ENCODE results near the gene PIM3.
A peak's percentile ranks its signal among the peaks of the same experiment; 100 is the strongest.

PIM3 gene

DNA sequence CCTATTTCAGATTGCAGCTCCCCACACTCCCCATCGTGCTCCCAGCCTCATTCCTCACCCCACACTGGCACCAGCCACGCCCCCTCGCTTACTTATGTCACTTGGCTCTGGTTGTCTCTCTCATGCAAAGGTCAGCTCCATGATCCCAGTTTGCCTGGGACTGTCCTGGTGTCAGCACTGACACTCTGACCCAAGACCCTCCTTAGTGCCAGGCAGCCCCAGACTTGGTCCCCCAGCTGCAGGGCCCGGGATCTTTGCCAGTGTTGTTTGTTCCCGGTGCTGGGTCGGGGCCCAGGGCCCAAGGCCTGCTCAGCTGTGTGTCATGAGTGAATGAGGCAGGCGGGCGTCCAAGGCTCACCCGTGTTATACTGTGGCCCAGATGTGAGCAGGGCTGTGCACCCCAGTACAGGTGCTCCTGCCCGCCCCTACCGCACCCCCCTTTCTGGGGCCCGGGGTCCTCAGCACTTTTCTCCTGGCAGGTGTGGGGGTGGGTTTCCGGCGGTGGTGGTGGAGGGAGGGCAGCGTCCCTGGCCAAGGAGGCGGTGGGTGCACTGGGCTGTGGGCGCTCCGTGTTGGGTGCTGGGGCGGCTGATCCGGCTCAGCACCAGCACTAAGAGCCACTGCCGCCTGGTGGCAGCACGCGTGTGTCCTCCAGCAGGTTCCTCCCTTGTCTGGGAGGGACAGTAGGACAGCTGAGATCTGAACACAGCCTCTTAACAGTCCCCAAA lies 32.5 kb downstream of the PIM3 start:
- DNase-seq: peak; percentile 79

GRCh38 chr22:49993649-49994360 lies 33.2 kb downstream of the PIM3 start:
- no peak for DNase-seq

DNA sequence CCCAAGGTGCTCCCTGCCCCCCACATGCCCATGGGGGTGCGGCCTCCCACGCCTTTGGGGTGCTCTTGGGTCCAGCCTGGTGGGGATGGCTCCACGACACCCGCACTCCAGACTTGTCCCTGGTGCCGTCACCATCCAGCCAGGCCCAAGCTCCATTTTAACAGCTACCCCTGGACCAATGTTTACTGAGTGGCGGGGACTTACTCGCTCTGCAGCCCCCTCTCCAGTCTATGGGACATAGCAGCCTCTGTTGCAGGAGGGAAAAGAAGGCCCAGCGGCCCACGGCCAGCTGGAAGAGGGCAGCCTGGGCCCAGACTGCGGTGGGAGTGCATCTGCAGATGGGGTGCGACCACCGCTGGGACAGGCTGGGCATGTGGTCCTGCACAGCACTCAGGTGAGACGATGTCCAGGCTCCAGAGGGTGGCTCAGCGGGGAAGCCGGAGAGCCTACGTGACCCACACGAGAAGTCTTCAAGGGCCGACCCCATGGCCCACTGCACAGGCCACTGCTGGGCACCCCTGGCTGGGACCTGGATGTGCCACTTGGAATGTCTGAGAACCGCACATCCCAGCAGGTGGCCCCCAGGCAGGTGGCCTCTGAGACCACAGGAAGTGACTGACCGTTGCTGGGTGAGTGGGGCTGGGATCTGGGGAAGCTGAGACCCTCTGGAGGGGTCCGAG lies 33.9 kb downstream of the PIM3 start:
- no peak for DNase-seq

DNA sequence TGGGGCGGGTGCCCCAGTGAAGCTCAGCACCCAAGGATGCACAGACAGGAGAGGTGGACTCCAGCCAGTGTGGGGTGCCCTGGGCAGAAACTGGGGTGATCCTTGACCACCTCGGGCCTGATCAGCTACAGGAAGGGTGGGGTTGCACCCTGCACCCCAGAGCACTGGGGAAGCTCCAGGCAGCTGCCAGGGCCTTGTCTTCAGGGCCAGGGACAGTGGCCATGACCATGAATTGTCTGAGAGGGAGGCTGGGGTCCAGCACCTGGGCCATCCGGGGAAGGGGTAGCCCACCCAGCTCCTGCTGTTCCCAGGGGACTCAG lies 34.4 kb downstream of the PIM3 start:
- no peak for DNase-seq

DNA sequence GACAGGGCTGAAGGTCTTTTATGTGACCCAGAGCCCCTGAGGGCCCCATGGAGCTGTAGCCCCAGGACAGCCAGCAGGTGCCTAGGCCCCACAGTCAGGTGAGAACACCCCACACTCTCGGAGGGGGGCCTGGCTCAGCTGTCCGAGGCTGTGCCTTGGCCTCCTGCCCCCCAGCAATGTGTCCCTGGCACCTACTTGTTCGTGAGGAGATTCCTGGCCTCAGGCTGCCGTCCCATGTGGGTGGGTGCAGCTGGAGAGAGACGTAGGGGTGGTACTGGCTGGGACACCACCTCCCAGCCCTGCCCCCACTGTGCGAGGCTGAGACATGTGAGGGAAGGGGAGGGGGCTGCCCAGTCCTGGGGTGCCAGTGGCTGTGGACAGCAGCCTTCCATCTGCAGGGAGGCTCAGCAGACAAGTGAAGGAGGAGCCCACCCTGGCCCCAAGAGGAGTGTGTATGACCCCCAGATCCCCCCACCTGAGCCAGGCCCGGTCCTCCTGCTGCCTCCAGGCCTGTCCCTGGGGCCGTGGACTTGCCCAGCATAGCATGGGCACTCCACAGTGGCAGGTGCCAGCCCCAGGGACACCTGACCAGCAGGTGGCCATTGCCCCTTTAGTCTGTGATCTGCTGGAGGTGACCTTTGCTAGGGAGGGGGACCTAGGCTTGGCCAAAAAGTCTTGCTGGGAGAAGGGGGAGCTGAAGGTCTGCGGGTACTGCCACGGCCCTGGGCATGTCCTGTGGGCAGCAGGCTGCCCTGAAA lies 35.0 kb downstream of the PIM3 start:
- DNase-seq: no peak

DNA sequence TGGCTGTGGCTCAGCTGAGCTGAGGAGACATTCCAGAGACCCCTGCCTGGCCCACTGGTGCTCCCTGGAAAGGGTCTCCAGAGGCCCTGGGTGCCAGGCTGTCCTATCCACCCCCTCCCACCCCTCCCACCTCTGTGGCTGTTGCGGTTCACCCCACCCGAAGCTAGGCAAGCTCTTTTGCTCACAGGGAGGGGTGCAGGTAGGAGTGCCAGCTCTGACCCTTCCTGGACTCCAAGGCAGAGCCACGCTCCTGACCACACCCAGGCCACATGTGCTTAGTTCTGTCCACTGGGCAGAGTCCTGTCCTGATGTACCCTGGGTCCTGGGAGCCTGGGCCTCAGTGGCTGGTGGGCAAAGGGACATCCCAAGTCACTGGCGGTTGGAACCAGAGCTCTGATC lies 35.5 kb downstream of the PIM3 start:
- no peak for DNase-seq

- DNase-seq: no peak
Measured at GRCh38 chr22:49996518-49997250, 36.1 kb downstream of the PIM3 start.

DNA sequence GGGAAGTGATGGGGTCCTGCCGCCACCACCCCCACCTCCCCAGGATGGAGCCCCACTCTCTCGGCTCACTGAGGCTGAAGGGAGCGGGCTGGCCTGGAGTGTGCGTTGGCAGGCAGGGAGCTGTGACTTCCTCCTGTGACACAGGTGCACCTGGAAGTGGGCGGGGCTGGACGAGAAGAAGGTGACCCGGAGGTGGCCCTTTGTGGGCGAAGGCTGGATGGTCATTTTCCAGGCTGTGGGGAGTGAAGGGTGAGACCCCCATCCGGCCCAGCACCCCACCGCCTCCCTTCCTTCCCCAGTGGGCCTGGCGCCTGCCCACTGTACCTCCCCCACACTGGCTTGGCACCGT lies 36.7 kb downstream of the PIM3 start:
- DNase-seq: no peak

DNA sequence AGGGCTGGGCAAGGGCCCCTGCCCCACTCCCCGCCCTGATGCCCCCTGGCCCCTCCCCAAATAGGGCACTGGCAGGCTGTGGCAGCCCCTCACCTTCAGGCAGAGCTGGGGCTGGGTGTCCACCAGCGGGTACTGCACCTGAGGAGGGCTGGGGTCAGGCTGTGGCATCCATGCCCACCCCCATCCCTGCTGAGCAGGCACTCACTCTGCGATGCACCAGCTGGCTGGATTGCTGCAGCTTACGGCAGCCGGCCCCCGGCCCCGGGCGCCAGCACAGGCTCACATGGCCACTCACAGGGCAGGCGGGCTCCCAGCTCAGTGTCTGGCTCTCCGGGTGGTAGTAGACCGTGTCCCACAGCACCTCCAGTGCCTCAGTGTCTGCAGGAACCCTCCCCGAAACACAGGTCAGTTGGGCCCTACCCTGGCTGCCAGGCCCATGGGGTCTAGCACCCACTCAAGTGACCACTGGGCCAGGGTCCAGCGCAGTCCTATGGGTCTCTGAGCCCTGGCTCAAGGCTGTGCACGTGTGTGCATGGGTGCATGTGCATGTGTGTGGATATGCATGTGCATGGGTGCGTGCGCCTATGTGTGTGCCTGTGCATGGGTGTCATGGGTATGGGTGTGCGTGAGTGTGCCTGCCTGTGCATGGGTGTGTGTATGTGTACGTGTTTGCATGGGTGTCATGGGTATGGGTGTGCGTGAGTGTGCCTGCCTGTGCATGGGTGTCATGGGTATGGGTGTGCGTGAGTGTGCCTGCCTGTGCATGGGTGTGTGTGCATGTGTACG lies 37.6 kb downstream of the PIM3 start:
- DNase-seq: no peak

DNA sequence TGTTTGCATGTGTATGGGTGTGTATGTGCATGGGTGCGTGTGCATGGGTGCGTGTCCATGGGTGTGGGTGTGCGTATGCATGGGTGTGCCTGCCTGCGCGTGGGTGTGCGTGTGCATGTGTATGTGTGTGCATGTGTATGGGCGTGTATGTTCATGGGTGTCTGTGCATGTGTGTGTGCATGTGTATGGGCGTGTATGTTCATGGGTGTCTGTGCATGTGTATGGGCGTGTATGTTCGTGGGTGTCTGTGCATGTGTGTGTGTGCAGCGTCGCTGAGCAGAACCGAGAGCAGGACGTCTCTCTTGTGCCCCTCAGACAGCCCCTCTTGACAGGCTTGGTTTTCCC lies 38.1 kb downstream of the PIM3 start:
- DNase-seq: no peak

DNA sequence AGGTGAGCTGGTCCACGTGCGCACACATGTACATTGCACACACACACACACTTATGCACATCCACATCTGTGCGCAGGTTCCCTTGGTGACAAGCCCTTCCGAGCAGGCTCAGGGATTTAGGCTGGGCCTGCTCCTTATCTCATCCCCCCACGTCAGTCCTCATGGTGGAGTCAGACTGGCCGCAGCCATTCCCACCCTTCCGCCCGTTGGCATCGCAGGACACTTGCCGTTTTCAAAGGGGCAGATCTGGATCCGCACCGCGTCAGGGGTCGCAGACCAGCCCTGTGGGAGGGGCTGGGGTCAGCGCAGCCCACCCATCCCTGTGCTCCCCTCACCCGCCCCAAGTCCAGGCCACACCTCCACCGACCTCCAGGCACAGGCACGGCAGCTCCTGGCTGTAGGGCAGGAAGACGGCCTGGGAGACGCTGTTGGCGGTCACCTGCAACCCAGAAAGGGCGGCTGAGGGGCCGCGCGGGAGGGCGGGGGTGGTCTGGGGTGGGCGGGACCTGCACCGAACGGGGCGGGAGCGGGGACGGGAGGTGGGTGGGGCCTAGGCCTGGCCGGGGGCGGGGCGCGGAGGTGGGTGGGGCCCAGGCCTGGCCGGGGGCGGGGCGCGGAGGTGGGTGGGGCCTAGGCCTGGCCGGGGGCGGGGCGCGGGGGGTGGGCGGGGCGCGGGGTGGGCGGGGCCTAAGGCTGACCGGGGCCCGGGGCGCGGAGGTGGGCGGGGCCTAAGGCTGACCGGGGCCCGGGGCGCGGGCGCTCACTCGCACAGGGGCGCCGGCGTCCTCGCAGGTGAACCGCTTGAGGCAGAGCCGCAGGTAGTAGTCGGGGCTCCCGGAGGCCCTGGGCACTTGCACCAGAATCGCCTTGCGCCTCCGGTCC lies 38.7 kb downstream of the PIM3 start:
- peak; percentile 21 for DNase-seq

DNA sequence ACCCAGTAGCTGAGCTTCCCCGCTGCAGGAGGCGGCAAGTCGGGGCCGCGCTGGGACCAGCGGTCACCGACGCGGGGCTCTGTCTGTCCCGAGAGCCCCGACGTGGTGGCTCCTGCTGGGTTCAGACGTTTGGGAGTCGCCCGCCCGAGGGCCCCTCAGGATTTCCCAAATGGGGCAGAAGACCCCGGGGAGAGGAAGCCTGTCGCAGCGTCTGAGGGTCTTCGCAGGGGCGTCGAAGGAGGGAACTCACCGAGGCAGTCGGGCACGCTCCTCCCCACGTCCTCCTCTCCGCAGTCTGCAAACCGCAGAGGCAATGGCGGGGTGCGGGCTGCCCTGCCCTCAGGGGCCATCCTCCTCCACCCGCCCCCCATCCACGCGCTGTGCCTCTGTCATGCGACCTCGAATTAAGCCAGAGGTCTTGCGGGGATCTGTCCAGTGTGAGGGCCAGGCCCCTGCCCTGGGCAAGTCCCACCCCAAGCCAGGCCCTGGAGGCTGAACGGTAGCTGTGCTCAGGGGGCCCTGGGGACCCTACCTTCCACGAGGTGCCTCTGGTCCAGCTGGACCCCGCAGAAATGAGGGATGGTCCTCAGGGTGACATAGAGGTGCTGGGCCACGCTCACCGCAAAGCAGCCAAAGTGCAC lies 39.5 kb downstream of the PIM3 start:
- DNase-seq: no peak

GRCh38 chr22:50000587-50001387 lies 40.2 kb downstream of the PIM3 start:
- DNase-seq: no peak

GRCh38 chr22:50001388-50002231 lies 41.0 kb downstream of the PIM3 start:
- DNase-seq: no peak

DNA sequence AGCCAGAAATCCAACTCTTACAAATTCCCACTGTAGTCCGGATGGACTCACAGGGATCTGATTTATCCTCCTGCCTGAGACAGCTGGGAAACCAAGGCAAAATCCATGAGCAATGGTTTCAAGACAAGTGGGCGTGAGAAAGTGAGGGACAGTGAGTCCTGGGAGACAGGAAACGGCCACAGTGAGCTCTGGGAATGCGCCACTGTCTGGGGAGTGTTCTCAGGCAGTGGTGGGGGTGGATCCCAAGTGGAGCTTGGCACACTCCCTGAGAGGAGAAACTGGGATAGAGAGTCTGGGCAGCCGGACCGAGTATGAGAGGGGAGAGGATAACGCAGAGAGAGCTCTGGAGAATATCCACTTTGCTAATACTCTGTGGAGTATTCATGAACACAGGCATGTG lies 42.2 kb downstream of the PIM3 start:
- no peak for DNase-seq

DNA sequence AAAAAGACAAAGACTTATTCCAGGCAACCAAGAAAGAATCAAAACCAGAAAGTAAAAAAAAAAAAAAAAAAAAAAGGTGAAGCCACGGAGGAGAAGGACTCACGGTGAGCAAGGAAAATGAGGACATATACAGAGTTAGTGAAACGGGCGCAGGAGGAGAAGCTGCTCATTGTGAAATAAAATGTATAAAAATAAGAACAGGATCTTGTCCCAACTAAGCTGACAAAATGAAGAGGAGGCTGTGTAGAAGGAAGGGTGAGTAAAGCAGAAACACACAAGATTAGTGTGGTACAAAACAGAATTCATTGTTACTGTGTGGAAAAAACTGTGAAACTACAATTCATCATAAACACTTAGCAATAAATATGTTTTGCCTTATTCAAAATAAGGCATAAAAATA lies 44.3 kb downstream of the PIM3 start:
- DNase-seq: no peak

DNA sequence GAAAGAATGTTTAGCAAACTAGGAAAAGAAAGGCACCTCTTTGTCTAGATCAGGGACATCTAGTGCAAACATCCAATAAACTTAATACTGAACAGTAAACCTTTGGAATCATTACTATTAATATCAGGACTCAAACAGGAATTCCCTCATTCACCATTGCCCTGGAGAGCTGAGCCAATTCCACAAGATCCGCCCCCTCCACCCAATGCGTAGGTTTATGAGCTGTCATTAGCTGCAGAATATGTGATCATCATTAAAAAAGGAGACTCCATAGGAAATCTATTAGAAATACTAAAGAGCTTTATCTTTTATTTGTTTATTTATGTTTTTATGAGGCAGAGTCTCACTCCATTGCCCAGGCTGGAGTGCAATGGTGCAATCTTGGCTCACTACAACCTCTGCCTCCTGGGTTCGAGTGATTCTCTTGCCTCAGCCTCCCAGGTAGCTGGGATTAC lies 46.5 kb downstream of the PIM3 start:
- no peak for DNase-seq

DNA sequence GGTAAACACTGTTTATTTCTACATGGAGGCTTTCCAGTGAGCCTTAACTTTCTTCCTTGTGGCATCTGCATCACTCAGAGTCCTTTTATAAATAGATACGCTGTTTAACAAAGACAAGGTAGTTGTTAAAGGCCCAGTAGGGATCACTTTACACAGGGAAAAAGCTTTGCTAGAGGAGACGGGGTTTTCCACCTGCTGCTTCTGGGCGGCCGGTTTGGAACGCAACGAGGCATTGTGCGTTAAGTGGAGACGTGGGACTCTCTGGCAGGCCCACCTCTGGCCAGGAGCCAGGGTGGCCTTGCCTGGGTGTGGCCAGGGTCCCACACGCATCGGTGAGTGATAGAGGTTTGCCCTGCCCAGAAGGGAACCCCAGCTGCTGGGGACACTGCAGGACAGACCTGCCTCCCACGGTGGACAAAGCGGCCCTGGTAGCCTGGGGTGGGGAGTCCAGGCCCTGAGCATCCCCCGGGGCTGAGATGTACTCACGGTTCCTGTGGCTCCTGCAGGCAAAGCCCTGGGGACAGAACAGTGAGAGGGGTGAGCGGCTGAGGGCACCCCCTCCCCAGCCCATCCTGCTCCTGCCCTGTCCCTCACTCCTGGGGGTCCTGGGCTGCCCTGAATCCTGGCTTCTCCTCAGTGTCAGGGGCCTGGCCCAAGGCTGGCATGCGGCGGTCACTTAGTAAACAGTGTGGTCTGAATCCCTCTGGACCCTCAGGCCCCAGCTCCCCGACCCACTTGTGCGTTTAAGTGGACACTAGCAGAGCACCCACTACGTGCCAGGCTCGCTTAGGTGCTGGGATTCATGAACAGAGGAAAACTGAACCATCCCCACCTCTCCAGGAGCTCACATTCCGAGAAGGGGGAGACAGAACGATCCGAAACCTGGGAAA lies 47.8 kb downstream of the PIM3 start:
- no peak for DNase-seq

All from activated CD8-positive, alpha-beta memory T cell treated with anti-CD3 and anti-CD28 coated beads, Interleukin-2, amount 50 U/mL, for 4 hours (primary cell).